IMR-90 (cell line): Measurements from ENCODE around the gene PPP1CB. TPM values are rescaled to one million over a fixed set of nuclear protein-coding genes. Genes with fewer than 3 reads are reported as not detected.

Experiments
- ATAC-seq: fragments of 200-7000 bp; cut with Tn5 transposase; 2 replicates; pipeline ENCODE4 v1.9.1; 2020; ENCODE audit warnings: low read depth, mild to moderate bottlenecking, moderate library complexity
- BruUV-seq: library from RNA; stranded (reverse); fragments of 400-500 nt; replicated peaks from 2 replicates; lab custom pipeline; 2021; lab: Mats Ljungman, UMichigan
- CTCF ChIA-PET: fragments of 300-600 bp; formaldehyde crosslinking; extraction: SDS; loops from one replicate; lab custom pipeline; 2021; ENCODE audit warnings: antibody characterized with exemption; lab: Yijun Ruan, JAX
- POLR2A ChIA-PET: fragments of 300-600 bp; sonication (Branson Sonifier 250); formaldehyde crosslinking; loops from one replicate; lab custom pipeline; 2022; ENCODE audit warnings: antibody characterized with exemption; ENCODE audit not compliant: unreplicated experiment; lab: Charles Lee
- DNase-seq: peaks from one replicate; pipeline ENCODE4 v3.0.0; 2013
- H2AFZ ChIP-seq: replicated peaks from 2 replicates; pipeline ENCODE3; 2013; ENCODE audit warnings: low read length, mild to moderate bottlenecking; ENCODE audit not compliant: poor library complexity
- H2AK5ac ChIP-seq: 2 replicates; pipeline ENCODE4 v1.6.1; 2013; ENCODE audit warnings: low read depth, low read length, inconsistent platforms
- H2AK9ac ChIP-seq: replicated peaks from 2 replicates; pipeline ENCODE3; 2013; ENCODE audit warnings: mild to moderate bottlenecking, low read depth, low read length, moderate library complexity; ENCODE audit not compliant: poor library complexity
- H2BK120ac ChIP-seq: 2 replicates; pipeline ENCODE4 v1.6.1; 2013; ENCODE audit warnings: low read depth, low read length, inconsistent platforms
- H2BK15ac ChIP-seq: 3 replicates; pipeline ENCODE4 v1.6.1; 2013; ENCODE audit warnings: low read depth, low read length, inconsistent platforms
- H2BK20ac ChIP-seq: 2 replicates; pipeline ENCODE4 v1.6.1; 2013; ENCODE audit warnings: low read depth, mild to moderate bottlenecking, inconsistent platforms, low read length, moderate library complexity
- H2BK5ac ChIP-seq: 2 replicates; pipeline ENCODE4 v1.6.1; 2013; ENCODE audit warnings: mild to moderate bottlenecking, low read depth, low read length, inconsistent platforms; ENCODE audit not compliant: poor library complexity, severe bottlenecking
- H3K14ac ChIP-seq: replicated peaks from 2 replicates; pipeline ENCODE4 v1.6.1; 2013; ENCODE audit warnings: low read depth, low read length, inconsistent platforms
- H3K18ac ChIP-seq: 2 replicates; pipeline ENCODE4 v1.6.1; 2013; ENCODE audit warnings: low read depth, low read length, control low read depth
- H3K23ac ChIP-seq: 2 replicates; pipeline ENCODE4 v1.6.1; 2013; ENCODE audit warnings: low read depth, low read length, inconsistent platforms
- H3K27ac ChIP-seq: 2 replicates; pipeline ENCODE4 v1.5.1; 2013; ENCODE audit warnings: mild to moderate bottlenecking, control low read depth, low read length; ENCODE audit not compliant: insufficient read depth
- H3K27me3 ChIP-seq: 2 replicates; pipeline ENCODE4 v1.6.1; 2013; ENCODE audit warnings: low read length; ENCODE audit not compliant: control insufficient read depth, insufficient read depth
- H3K36me3 ChIP-seq: 2 replicates; pipeline ENCODE4 v1.6.1; 2013; ENCODE audit warnings: low read length, mixed read lengths; ENCODE audit not compliant: control insufficient read depth, insufficient read depth
- H3K4ac ChIP-seq: 2 replicates; pipeline ENCODE4 v1.6.1; 2013; ENCODE audit warnings: low read depth, low read length, inconsistent platforms
- H3K4me1 ChIP-seq: 2 replicates; pipeline ENCODE4 v1.6.1; 2013; ENCODE audit warnings: low read length, mixed read lengths; ENCODE audit not compliant: control insufficient read depth, insufficient read depth
- H3K4me2 ChIP-seq: 2 replicates; pipeline ENCODE4 v1.6.1; 2013; ENCODE audit warnings: low read depth, mild to moderate bottlenecking, control low read depth, low read length, moderate library complexity
- H3K4me3 ChIP-seq: 2 replicates; pipeline ENCODE4 v1.5.1; 2013; ENCODE audit warnings: low read depth, mild to moderate bottlenecking, control low read depth, low read length, moderate library complexity; ENCODE audit not compliant: insufficient read depth
- H3K56ac ChIP-seq: 2 replicates; pipeline ENCODE4 v1.6.1; 2013; ENCODE audit warnings: low read length, inconsistent platforms; ENCODE audit not compliant: insufficient read depth; ENCODE audit errors: extremely low read depth
- H3K79me1 ChIP-seq, 2 experiments: 2 replicates each; pipeline ENCODE4 v1.6.1; 2013; ENCODE audit warnings: low read length in 2 of 2, inconsistent platforms in 1 of 2, low read depth in 1 of 2
- H3K9ac ChIP-seq: 2 replicates; pipeline ENCODE4 v1.6.1; 2013; ENCODE audit warnings: low read depth, low read length, control low read depth
- H3K9me1 ChIP-seq: 2 replicates; pipeline ENCODE4 v1.6.1; 2013; ENCODE audit warnings: low read length, inconsistent platforms; ENCODE audit not compliant: insufficient read depth
- H3K9me3 ChIP-seq: 2 replicates; pipeline ENCODE4 v1.6.1; 2013; ENCODE audit warnings: low read length; ENCODE audit not compliant: control insufficient read depth, insufficient read depth
- H4K20me1 ChIP-seq: 2 replicates; pipeline ENCODE4 v1.6.1; 2013; ENCODE audit warnings: low read length, inconsistent platforms; ENCODE audit not compliant: insufficient read depth
- H4K5ac ChIP-seq: 2 replicates; pipeline ENCODE4 v1.6.1; 2013; ENCODE audit warnings: mild to moderate bottlenecking, low read depth, low read length, control low read depth
- H4K8ac ChIP-seq, 2 experiments: 2 replicates each; pipeline ENCODE4 v1.6.1; 2013; ENCODE audit warnings: low read depth in 2 of 2, low read length in 2 of 2, control low read depth in 1 of 2, inconsistent platforms in 1 of 2
- H4K91ac ChIP-seq: 2 replicates; pipeline ENCODE4 v1.6.1; 2013; ENCODE audit warnings: low read depth, low read length, inconsistent platforms; ENCODE audit not compliant: insufficient read depth
- BHLHE40 ChIP-seq: fragments of 150-350 bp; IDR thresholded peaks from 2 replicates; pipeline ENCODE4 v1.6.1; 2016; ENCODE audit warnings: mild to moderate bottlenecking, low read depth, low read length
- CEBPB ChIP-seq: IDR thresholded peaks from 2 replicates; pipeline ENCODE4 v1.6.1; 2012; ENCODE audit warnings: low read depth, low read length, improper control_type of control experiment
- CHD1 ChIP-seq: IDR thresholded peaks from 2 replicates; pipeline ENCODE4 v1.6.1; 2012; ENCODE audit warnings: low read depth, low read length, improper control_type of control experiment
- CTCF ChIP-seq: conservative IDR thresholded peaks from 2 replicates; pipeline ENCODE4 v1.5.1; 2012; ENCODE audit warnings: mild to moderate bottlenecking, low read depth, low read length, improper control_type of control experiment
- ELK1 ChIP-seq: fragments of 150-350 bp; IDR thresholded peaks from 2 replicates; pipeline ENCODE4 v1.6.1; 2016; ENCODE audit warnings: low read depth, mild to moderate bottlenecking, low read length, moderate library complexity, borderline replicate concordance
- FOS ChIP-seq: fragments of 150-350 bp; IDR thresholded peaks from 2 replicates; pipeline ENCODE4 v1.6.1; 2016; ENCODE audit warnings: low read depth, low read length
- MAFK ChIP-seq: IDR thresholded peaks from 2 replicates; pipeline ENCODE4 v1.6.1; 2012; ENCODE audit warnings: low read depth, low read length, improper control_type of control experiment
- MAZ ChIP-seq: IDR thresholded peaks from 2 replicates; pipeline ENCODE4 v1.6.1; 2012; ENCODE audit warnings: low read depth, mild to moderate bottlenecking, low read length, improper control_type of control experiment, moderate library complexity, borderline replicate concordance
- MXI1 ChIP-seq: IDR thresholded peaks from 2 replicates; pipeline ENCODE4 v1.6.1; 2012; ENCODE audit warnings: low read depth, mild to moderate bottlenecking, low read length, moderate library complexity, borderline replicate concordance
- NFE2L2 ChIP-seq: fragments of 150-350 bp; IDR thresholded peaks from 2 replicates; pipeline ENCODE4 v1.6.1; 2016; ENCODE audit warnings: low read depth, mild to moderate bottlenecking, low read length
- POLR2A ChIP-seq: IDR thresholded peaks from 2 replicates; pipeline ENCODE4 v1.6.1; 2012; ENCODE audit warnings: mild to moderate bottlenecking, low read depth, low read length
- RAD21 ChIP-seq: IDR thresholded peaks from 2 replicates; pipeline ENCODE4 v1.6.1; 2012; ENCODE audit warnings: low read length, improper control_type of control experiment
- RCOR1 ChIP-seq: IDR thresholded peaks from 2 replicates; pipeline ENCODE4 v1.6.1; 2012; ENCODE audit warnings: mild to moderate bottlenecking, low read length, improper control_type of control experiment; ENCODE audit not compliant: insufficient replicate concordance
- RFX5 ChIP-seq: IDR thresholded peaks from 2 replicates; pipeline ENCODE4 v1.8.0; 2012; ENCODE audit warnings: low read depth, mild to moderate bottlenecking, low read length, moderate library complexity
- SMC3 ChIP-seq: fragments of 150-350 bp; IDR thresholded peaks from 2 replicates; pipeline ENCODE4 v1.6.1; 2016; ENCODE audit warnings: low read depth, mild to moderate bottlenecking, antibody characterized with exemption, low read length, moderate library complexity
- USF2 ChIP-seq: fragments of 150-350 bp; IDR thresholded peaks from 2 replicates; pipeline ENCODE4 v1.6.1; 2017; ENCODE audit warnings: mild to moderate bottlenecking, antibody characterized with exemption, low read length, low read depth
- WGBS, 2 experiments: methylation state at CpG; one replicate each; pipeline versions ENCODE4 v1.1.5 to v1.1.7; 2013; ENCODE audit warnings: missing lambda C conversion rate in 2 of 2; ENCODE audit not compliant: insufficient read length in 1 of 2; ENCODE audit errors: extremely low coverage in 2 of 2; 5-methylcytosine and 5-hydroxymethylcytosine counted together
- dilution Hi-C: fragments of 300-500 bp; cut with HindIII; formaldehyde crosslinking; loops from one replicate; pipeline ENCODE4 v1.14.3; 2018; ENCODE audit warnings: low sequenced_read_pairs; ENCODE audit not compliant: unreplicated experiment
- in situ Hi-C: fragments of 300-500 bp; cut with MboI; formaldehyde crosslinking; loops from 3 replicates; pipeline ENCODE4 v1.14.3; 2019; ENCODE audit warnings: low sequenced_read_pairs, inconsistent platforms, mixed read lengths
- intact Hi-C: fragments of 100-400 bp; cut with micrococcal nuclease; formaldehyde crosslinking; loops from 2 replicates; pipeline ENCODE4 v1.10.0; 2022
- polyA plus RNA-seq, 3 experiments: library from polyadenylated mRNA; depleted of rRNA; stranded (reverse); fragments of >200 nt; gene quantifications; 2 replicates each; pipeline ENCODE4 v1.2.3, GENCODE V29; 2012; ENCODE audit warnings: low replicate concordance in 1 of 3
- total RNA-seq: library from RNA; depleted of rRNA; stranded (reverse); fragments of >200 nt; gene quantifications from 2 replicates; pipeline ENCODE4 v1.2.3, GENCODE V29; 2012

The PPP1CB gene
- total and polyA plus RNA-seq, 2 of the 4 experiments (the other 2 are of a cell fraction) = 37.7 to 111 TPM

- H2BK20ac ChIP-seq = no peak overlapping the region
- no peak overlapping the region for H2AFZ ChIP-seq
- no peak for TF ChIP-seq RFX5
- no peak for TF ChIP-seq USF2
- no peak for TF ChIP-seq POLR2A
- no peak for TF ChIP-seq ELK1
- TF ChIP-seq MXI1 = no peak
- no peak for TF ChIP-seq CTCF
- no peak for TF ChIP-seq CEBPB
- no peak for TF ChIP-seq SMC3
- no peak for TF ChIP-seq NFE2L2
- no peak for TF ChIP-seq RCOR1
- TF ChIP-seq MAFK = no peak
- TF ChIP-seq BHLHE40 = no peak
- no peak for TF ChIP-seq RAD21
- TF ChIP-seq FOS = no peak
- TF ChIP-seq CHD1 = no peak
- no peak for TF ChIP-seq MAZ
- in situ Hi-C loops (no loop called here), intact Hi-C loops (no loop called here), dilution Hi-C loops (no loop called here)
- H2BK15ac ChIP-seq = no peak overlapping the region
- no peak overlapping the region for H4K8ac ChIP-seq
- no peak overlapping the region for H2AK5ac ChIP-seq
- CTCF ChIA-PET = interaction anchor here (0.7 kb wide), 1 partner anchor 109 kb away, joined by 3 read pairs; no protein-coding TSS in a partner anchor
- no peak overlapping the region for H3K27ac ChIP-seq
- no peaks in the 10 kb centered on the region for H3K9me1 ChIP-seq
- H2AK9ac ChIP-seq = no peak overlapping the region
- POLR2A ChIA-PET = no interaction called here
- no peak overlapping the region for H3K4me2 ChIP-seq
- no peak overlapping the region for H3K23ac ChIP-seq
- no peaks in the 10 kb centered on the region for H3K36me3 ChIP-seq
- H4K5ac ChIP-seq = no peak overlapping the region
- no peak overlapping the region for H3K14ac ChIP-seq
- H3K4ac ChIP-seq = peak overlapping the region; percentile 9; the same call in 1 of the 2 replicates
- no peaks in the 10 kb centered on the region for H3K79me1 ChIP-seq
- WGBS, 2 experiments = 100% methylated on average over 6 of the region's 8 CpGs; no CpG with 5 or more reads in 1 of the 2 experiments
- H3K4me1 ChIP-seq = peaks cover 5% of the 10 kb centered on the region; the same call in 1 of the 2 replicates
- peaks cover 4% of the 10 kb centered on the region for H3K9me3 ChIP-seq
- H3K9ac ChIP-seq = no peak overlapping the region
- H4K91ac ChIP-seq = no peak overlapping the region
- H2BK5ac ChIP-seq = no peak overlapping the region
- ATAC-seq = no peak
- no peaks in the 10 kb centered on the region for H4K20me1 ChIP-seq
- H2BK120ac ChIP-seq = no peak overlapping the region
- no peak overlapping the region for H3K4me3 ChIP-seq
- H3K18ac ChIP-seq = no peak overlapping the region
- no peak overlapping the region for H3K56ac ChIP-seq
- H3K27me3 ChIP-seq = no peaks in the 10 kb centered on the region
- no peak for DNase-seq
- BruUV-seq = no TSS peak
These were observed 48.8 kb upstream of the PPP1CB start for GRCh38 chr2:28702878-28703277.
